Measurements from ENCODE around the gene AFF2. TPM values are rescaled to one million over a fixed set of nuclear protein-coding genes. Genes with fewer than 3 reads are reported as not detected.

AFF2 gene
- total RNA-seq, 2 donors from 2014 or later = 7.4 to 16.6 TPM

- no peak overlapping the region for H3K4me3 ChIP-seq
- no peak overlapping the region for H3K27ac ChIP-seq
- ATAC-seq (ENCODE audit: insufficient number of reproducible peaks, low FRiP score, low read depth) (no peak), DNase-seq (ENCODE audit: low spot score) (no peak)
- no peak for TF ChIP-seq CTCF (IDR thresholded peaks at IDR 0.05)
- no peaks in the 10 kb centered on the region for H3K9me3 ChIP-seq
- no peaks in the 10 kb centered on the region for H3K36me3 ChIP-seq
- H3K27me3 ChIP-seq (replicated peaks; ENCODE audit: insufficient read depth) = no peaks in the 10 kb centered on the region
- H3K4me1 ChIP-seq (ENCODE audit: control insufficient read depth in 1 of 2, low read depth in 2 of 2) = no peaks in the 10 kb centered on the region
These were observed 371.7 kb downstream of the AFF2 start for GRCh38 chrX:148872161-148872535.

- TF ChIP-seq CTCF (IDR thresholded peaks at IDR 0.05) = no peak
- ATAC-seq (ENCODE audit: insufficient number of reproducible peaks, low FRiP score, low read depth) (no peak), DNase-seq (ENCODE audit: low spot score) (no peak)
- H3K4me1 ChIP-seq (ENCODE audit: control insufficient read depth in 1 of 2, low read depth in 2 of 2) = no peaks in the 10 kb centered on the region
- H3K9me3 ChIP-seq = no peaks in the 10 kb centered on the region
- no peak overlapping the region for H3K27ac ChIP-seq
- no peaks in the 10 kb centered on the region for H3K36me3 ChIP-seq
- H3K27me3 ChIP-seq (replicated peaks; ENCODE audit: insufficient read depth) = no peaks in the 10 kb centered on the region
- H3K4me3 ChIP-seq = no peak overlapping the region
These were observed 372.5 kb downstream of the AFF2 start for GRCh38 chrX:148872881-148873280.

- Histone ChIP-seq H3K27me3 (replicated peaks; ENCODE audit: insufficient read depth) (no peaks in the 10 kb centered on the region), H3K4me1 (ENCODE audit: control insufficient read depth in 1 of 2, low read depth in 2 of 2) (no peaks in the 10 kb centered on the region), H3K9me3 (no peaks in the 10 kb centered on the region), H3K27ac (no peak overlapping the region), H3K36me3 (no peaks in the 10 kb centered on the region), H3K4me3 (no peak overlapping the region)
- no peak for DNase-seq (ENCODE audit: low spot score)
- no peak for TF ChIP-seq CTCF (IDR thresholded peaks at IDR 0.05)
- no peak for ATAC-seq (ENCODE audit: insufficient number of reproducible peaks, low FRiP score, low read depth)
These were observed 374.3 kb downstream of the AFF2 start for GRCh38 chrX:148874636-148875246.

- TF ChIP-seq CTCF (IDR thresholded peaks at IDR 0.05) = no peak
- H3K27me3 ChIP-seq (replicated peaks; ENCODE audit: insufficient read depth) = no peaks in the 10 kb centered on the region
- DNase-seq (ENCODE audit: low spot score) (no peak), ATAC-seq (ENCODE audit: insufficient number of reproducible peaks, low FRiP score, low read depth) (no peak)
- no peaks in the 10 kb centered on the region for H3K9me3 ChIP-seq
- H3K36me3 ChIP-seq = no peaks in the 10 kb centered on the region
- H3K4me1 ChIP-seq (ENCODE audit: control insufficient read depth in 1 of 2, low read depth in 2 of 2) = no peaks in the 10 kb centered on the region
- H3K4me3 ChIP-seq = no peak overlapping the region
- no peak overlapping the region for H3K27ac ChIP-seq
These were observed 378.0 kb downstream of the AFF2 start for GRCh38 chrX:148878371-148878770.

- no peak overlapping the region for H3K27ac ChIP-seq
- ATAC-seq (ENCODE audit: insufficient number of reproducible peaks, low FRiP score, low read depth) = no peak
- H3K9me3 ChIP-seq = no peaks in the 10 kb centered on the region
- H3K4me3 ChIP-seq = no peak overlapping the region
- DNase-seq (ENCODE audit: low spot score) = no peak
- H3K27me3 ChIP-seq (replicated peaks; ENCODE audit: insufficient read depth) = no peaks in the 10 kb centered on the region
- no peaks in the 10 kb centered on the region for H3K36me3 ChIP-seq
- no peaks in the 10 kb centered on the region for H3K4me1 ChIP-seq (ENCODE audit: control insufficient read depth in 1 of 2, low read depth in 2 of 2)
- no peak for TF ChIP-seq CTCF (IDR thresholded peaks at IDR 0.05)
These were observed 384.8 kb downstream of the AFF2 start for GRCh38 chrX:148885203-148885602.

All from thoracic aorta (tissue), 2 donors.